H1 (cell line): ENCODE data around the gene ISLR2. TPM values are rescaled to one million over a fixed set of nuclear protein-coding genes. Genes with fewer than 3 reads are reported as not detected.
A peak's percentile ranks its signal among the peaks of the same experiment; 100 is the strongest.

ENCODE experiments used
- CTCF ChIA-PET: fragments of 300-600 bp; sonication (Branson Sonifier 250); formaldehyde crosslinking; loops from one replicate; lab custom pipeline; 2021; ENCODE audit not compliant: partially characterized antibody; lab: Charles Lee
- POLR2A ChIA-PET: fragments of 300-600 bp; sonication (Branson Sonifier 250); formaldehyde crosslinking; loops from one replicate; lab custom pipeline; 2021; ENCODE audit warnings: inconsistent platforms; ENCODE audit not compliant: partially characterized antibody; lab: Charles Lee
- DNase-seq, 2 experiments: peaks; one replicate each; pipeline versions ENCODE4 v3.0.0 to v3.0.0-alpha.2; 2010 to 2022; ENCODE audit warnings: low spot score in 2 of 2, low read depth in 1 of 2, mixed read lengths in 1 of 2
- FAIRE-seq: peaks from 2 replicates; lab custom pipeline; 2011; peaks lifted over from hg19 to GRCh38; lab: Jason Lieb, UNC
- H2AFZ ChIP-seq: 2 replicates; pipeline ENCODE4 v1.8.1; 2012; ENCODE audit warnings: low read length, inconsistent platforms
- H2AK5ac ChIP-seq: 2 replicates; pipeline ENCODE4 v1.6.1; 2013; ENCODE audit warnings: low read depth, low read length
- H2BK120ac ChIP-seq: replicated peaks from 2 replicates; pipeline ENCODE3; 2013; ENCODE audit warnings: low read depth, low read length, inconsistent platforms
- H2BK12ac ChIP-seq: 2 replicates; pipeline ENCODE4 v1.6.1; 2013; ENCODE audit warnings: low read depth, low read length
- H2BK15ac ChIP-seq: 2 replicates; pipeline ENCODE4 v1.6.1; 2013; ENCODE audit warnings: low read length
- H2BK20ac ChIP-seq: 2 replicates; pipeline ENCODE4 v1.6.1; 2013; ENCODE audit warnings: low read length
- H2BK5ac ChIP-seq: 2 replicates; pipeline ENCODE4 v1.6.1; 2013; ENCODE audit warnings: low read depth, low read length
- H3K14ac ChIP-seq: 2 replicates; pipeline ENCODE4 v1.6.1; 2013; ENCODE audit warnings: inconsistent platforms; ENCODE audit not compliant: insufficient read length
- H3K18ac ChIP-seq: 2 replicates; pipeline ENCODE4 v1.6.1; 2013; ENCODE audit warnings: low read length; ENCODE audit errors: extremely low read depth
- H3K23ac ChIP-seq: 2 replicates; pipeline ENCODE4 v1.6.1; 2013; ENCODE audit warnings: inconsistent platforms; ENCODE audit not compliant: insufficient read length
- H3K23me2 ChIP-seq: 2 replicates; pipeline ENCODE4 v1.6.1; 2013; ENCODE audit warnings: low read depth, low read length
- H3K27ac ChIP-seq: 2 replicates; pipeline ENCODE4 v1.6.1; 2011; ENCODE audit warnings: low read depth, low read length, inconsistent platforms
- H3K27me3 ChIP-seq, 4 experiments: replicated peaks in 1 of 4; 1 replicate in 1 of 4; 2 replicates in 3 of 4; pipeline versions ENCODE4 v1.6.1 to v1.8.1; 2011 to 2013; ENCODE audit warnings: low read length in 3 of 4, mild to moderate bottlenecking in 3 of 4, inconsistent platforms in 2 of 4, mixed read lengths in 2 of 4, moderate library complexity in 1 of 4; ENCODE audit not compliant: control insufficient read depth in 3 of 4, insufficient read depth in 3 of 4; ENCODE audit errors: extremely low read depth in 1 of 4
- H3K36me3 ChIP-seq, 4 experiments: 2 replicates each; pipeline versions ENCODE4 v1.6.1 to v1.8.1; 2011 to 2013; ENCODE audit warnings: mild to moderate bottlenecking in 4 of 4, low read length in 3 of 4, moderate library complexity in 2 of 4, control low read depth in 1 of 4, inconsistent platforms in 1 of 4; ENCODE audit not compliant: insufficient read depth in 4 of 4, control insufficient read depth in 2 of 4
- H3K4ac ChIP-seq: replicated peaks from 2 replicates; pipeline ENCODE3; 2013; ENCODE audit warnings: low read length, low read depth, mixed read lengths, inconsistent platforms; ENCODE audit not compliant: insufficient read length
- H3K4me1 ChIP-seq, 4 experiments: replicated peaks in 1 of 4; 1 replicate in 1 of 4; 2 replicates in 3 of 4; pipeline versions ENCODE4 v1.6.1 to v1.8.1; 2011 to 2013; ENCODE audit warnings: low read length in 3 of 4, inconsistent platforms in 2 of 4, mixed read lengths in 1 of 4; ENCODE audit not compliant: insufficient read depth in 4 of 4, control insufficient read depth in 3 of 4
- H3K4me2 ChIP-seq, 2 experiments: 2 replicates each; pipeline versions ENCODE4 v1.6.1 to v1.8.1; 2011 to 2013; ENCODE audit warnings: low read depth in 2 of 2, low read length in 2 of 2, control low read depth in 1 of 2, inconsistent platforms in 1 of 2, mild to moderate bottlenecking in 1 of 2; ENCODE audit not compliant: insufficient read depth in 1 of 2
- H3K4me3 ChIP-seq, 4 experiments: fragments of 200-600, 300-600 bp in 1 of 4; sonication (generic), shearing (Covaris generic), sonication (Bioruptor Twin) in 1 of 4; 2 replicates each; pipeline versions ENCODE4 v1.5.1 to v1.8.1; 2011 to 2016; ENCODE audit warnings: low read length in 4 of 4, low read depth in 3 of 4, control low read depth in 2 of 4, inconsistent platforms in 2 of 4, mild to moderate bottlenecking in 2 of 4, mixed read lengths in 1 of 4, moderate library complexity in 1 of 4; ENCODE audit not compliant: insufficient read depth in 2 of 4; ENCODE audit errors: extremely low read depth in 1 of 4
- H3K56ac ChIP-seq: replicated peaks from 2 replicates; pipeline ENCODE3; 2013; ENCODE audit warnings: low read depth, mild to moderate bottlenecking, mixed read lengths, low read length, inconsistent platforms; ENCODE audit not compliant: insufficient read length
- H3K79me1 ChIP-seq: 2 replicates; pipeline ENCODE4 v1.6.1; 2013; ENCODE audit warnings: low read depth, low read length, control low read depth
- H3K79me2 ChIP-seq, 2 experiments: 2 replicates each; pipeline versions ENCODE4 v1.6.1 to v1.8.1; 2012 to 2013; ENCODE audit warnings: low read length in 2 of 2, mild to moderate bottlenecking in 2 of 2, inconsistent platforms in 1 of 2; ENCODE audit not compliant: insufficient read depth in 2 of 2, control insufficient read depth in 1 of 2
- H3K9ac ChIP-seq, 4 experiments: replicated peaks in 1 of 4; 1 replicate in 1 of 4; 2 replicates in 3 of 4; pipeline versions ENCODE4 v1.6.1 to v1.8.1; 2011 to 2013; ENCODE audit warnings: low read depth in 3 of 4, low read length in 3 of 4, control low read depth in 2 of 4, mild to moderate bottlenecking in 2 of 4, moderate library complexity in 2 of 4, inconsistent platforms in 1 of 4; ENCODE audit errors: extremely low read depth in 1 of 4
- H3K9me3 ChIP-seq, 2 experiments: 2 replicates each; pipeline versions ENCODE4 v1.6.1 to v1.8.1; 2012 to 2013; ENCODE audit warnings: mild to moderate bottlenecking in 2 of 2, moderate library complexity in 2 of 2, control low read depth in 1 of 2, inconsistent platforms in 1 of 2, low read depth in 1 of 2, low read length in 1 of 2, mixed read lengths in 1 of 2; ENCODE audit not compliant: insufficient read depth in 2 of 2
- H4K20me1 ChIP-seq, 2 experiments: replicated peaks in 1 of 2; 2 replicates each; pipeline versions ENCODE3 to v1.8.1; 2011 to 2013; ENCODE audit warnings: inconsistent platforms in 2 of 2, low read length in 2 of 2, mild to moderate bottlenecking in 1 of 2; ENCODE audit not compliant: insufficient read depth in 2 of 2, control insufficient read depth in 1 of 2
- H4K5ac ChIP-seq: 2 replicates; pipeline ENCODE4 v1.6.1; 2013; ENCODE audit warnings: low read length, low read depth, mixed read lengths, inconsistent platforms; ENCODE audit not compliant: insufficient read length
- H4K8ac ChIP-seq: 2 replicates; pipeline ENCODE4 v1.8.0; 2013; ENCODE audit warnings: mild to moderate bottlenecking, moderate library complexity, low read length, inconsistent platforms; ENCODE audit not compliant: insufficient read depth; ENCODE audit errors: extremely low read depth
- H4K91ac ChIP-seq: replicated peaks from 2 replicates; pipeline ENCODE3; 2013; ENCODE audit warnings: low read length, mixed read lengths, inconsistent platforms; ENCODE audit not compliant: insufficient read length
- BRCA1 ChIP-seq: IDR thresholded peaks from 2 replicates; pipeline ENCODE4 v1.6.1; 2012; ENCODE audit warnings: low read depth, low read length, improper control_type of control experiment
- CEBPB ChIP-seq: IDR thresholded peaks from 2 replicates; pipeline ENCODE4 v1.6.1; 2012; ENCODE audit warnings: low read depth, low read length
- CTCF ChIP-seq, 3 experiments: IDR thresholded peaks; 1 replicate in 2 of 3; 2 replicates in 1 of 3; pipeline versions ENCODE4 v1.5.1 to v1.6.1; 2011; ENCODE audit warnings: low read length in 3 of 3, mild to moderate bottlenecking in 3 of 3, inconsistent platforms in 2 of 3, low read depth in 1 of 3, moderate library complexity in 1 of 3; ENCODE audit not compliant: insufficient read depth in 1 of 3; ENCODE audit errors: control extremely low read depth in 1 of 3
- JUND ChIP-seq: IDR thresholded peaks from 2 replicates; pipeline ENCODE4 v1.6.1; 2011; ENCODE audit warnings: mild to moderate bottlenecking, improper control_type of control experiment, low read length
- MAX ChIP-seq: IDR thresholded peaks from 2 replicates; pipeline ENCODE4 v1.6.1; 2012; ENCODE audit warnings: inconsistent platforms
- SP2 ChIP-seq: IDR thresholded peaks from 2 replicates; pipeline ENCODE4 v1.6.1; 2012; ENCODE audit warnings: mild to moderate bottlenecking, low read length, inconsistent platforms
- TAF7 ChIP-seq: optimal IDR thresholded peaks from 2 replicates; pipeline ENCODE3; 2011; ENCODE audit warnings: low read depth, mild to moderate bottlenecking, inconsistent platforms, low read length, moderate library complexity, borderline replicate concordance
- TEAD4 ChIP-seq: IDR thresholded peaks from 2 replicates; pipeline ENCODE4 v1.6.1; 2012; ENCODE audit warnings: low read depth, low read length, inconsistent platforms, mixed read lengths
- WGBS, 2 experiments: shearing (Covaris generic) in 1 of 2; methylation state at CpG; one replicate each; pipeline versions ENCODE4 v1.1.6 to v1.1.7; 2013 to 2015; ENCODE audit warnings: low lambda C conversion rate in 2 of 2, mixed read lengths in 2 of 2, inconsistent platforms in 1 of 2, low coverage in 1 of 2, missing lambda C conversion rate in 1 of 2; ENCODE audit not compliant: insufficient replicate concordance in 2 of 2, insufficient coverage in 1 of 2, insufficient read length in 1 of 2; ENCODE audit errors: extremely low coverage in 1 of 2, missing lambda C conversion rate in 1 of 2; 5-methylcytosine and 5-hydroxymethylcytosine counted together
- polyA plus RNA-seq, 7 experiments: library from polyadenylated mRNA; depleted of rRNA in 3 of 7; stranded (reverse) in 5 of 7; unstranded in 2 of 7; fragments of >200 nt in 5 of 7; fragments of 200-250 nt in 2 of 7; gene quantifications; 1 replicate in 5 of 7; 2 replicates in 1 of 7; 4 replicates in 1 of 7; pipeline versions ENCODE4 v1.2.1 to v1.2.3, GENCODE V29; 2011 to 2013; ENCODE audit warnings: missing spikeins in 2 of 7, mixed read lengths in 2 of 7
- total RNA-seq: library from RNA; stranded (reverse); fragmentation: NEBNext Ultra II Directional; extraction: Animal tissue kit (Norgen Biotek cat#: 25700); gene quantifications from 2 replicates; pipeline ENCODE4 v1.2.1, GENCODE V29; 2021

Gene ISLR2
- total and polyA plus RNA-seq, 2 of the 8 experiments (the other 6 are each of a cell fraction or from before 2014, with no cell fraction given) = 0.47 to 0.58 TPM

- Histone ChIP-seq H3K27me3 (no peaks in the 10 kb centered on the region; a peak in 2 of 7 replicates), H3K9ac (no peak overlapping the region; a peak in 1 of 7 replicates)
- CTCF ChIA-PET = interaction anchor here (0.7 to 2.5 kb wide), 22 partner anchors 11 to 146 kb away, joined by 3 to 11 read pairs (median 5); partner anchors contain the start of gene STRA6
- no peak for TF ChIP-seq CEBPB
- peak in 2 of 3 experiments; percentile 32 to 58; a peak in 3 of 4 replicates for TF ChIP-seq CTCF (IDR thresholded peaks at IDR 0.05; ENCODE audit: control extremely low read depth in 1 of 3, insufficient read depth in 1 of 3, low read depth in 1 of 3, low read length in 3 of 3)
- TF ChIP-seq TAF7 = no peak
- no peak for TF ChIP-seq JUND
- no peak for TF ChIP-seq SP2
- no peak for TF ChIP-seq BRCA1
- peak; percentile 72 for TF ChIP-seq TEAD4
- TF ChIP-seq MAX = peak; percentile 14; the same call in 1 of the 2 replicates
Observed at GRCh38 chr15:74176262-74177214, 46.2 kb downstream of the ISLR2 start.

More at GRCh38 chr15:74176262-74177214, 46.2 kb downstream of the ISLR2 start:
- Histone ChIP-seq H2AK5ac (no peak overlapping the region), H3K27ac (no peak overlapping the region), H4K5ac (no peak overlapping the region), H4K91ac (no peak overlapping the region), H3K4me2 (no peak overlapping the region), H4K8ac (no peak overlapping the region), H3K56ac (no peak overlapping the region), H4K20me1 (peaks cover 2% of the 10 kb centered on the region in 2 experiments), H2BK20ac (peak overlapping the region; percentile 98), H3K36me3 (no peaks in the 10 kb centered on the region), H3K23me2 (no peaks in the 10 kb centered on the region; the same call in 1 of the 2 replicates), H2AFZ (no peak overlapping the region), H3K4me3 (no peak overlapping the region), H3K4me1 (peaks cover 0 to 20% (median 12%) of the 10 kb centered on the region in 4 experiments; a peak in 5 of 7 replicates), H2BK15ac (0 out of 2 replicates have a peak overlapping the region, but pooled peaks have one; percentile 61), H3K14ac (no peak overlapping the region), H3K79me2 (no peaks in the 10 kb centered on the region), H3K79me1 (no peaks in the 10 kb centered on the region; the same call in 1 of the 2 replicates), H3K23ac (no peak overlapping the region), H2BK12ac (0 out of 2 replicates have a peak overlapping the region, but pooled peaks have one; percentile 50), H3K18ac (no peak overlapping the region; the same call in 1 of the 2 replicates), H3K9me3 (no peaks in the 10 kb centered on the region), H2BK5ac (peak overlapping the region; percentile 35; the same call in 1 of the 2 replicates), H3K4ac (no peak overlapping the region), H2BK120ac (no peak overlapping the region)
- POLR2A ChIA-PET = interaction anchor here (0.8 to 2.7 kb wide), 13 partner anchors 11 to 132 kb away, joined by 3 to 14 read pairs (median 3); partner anchors contain the start of gene STRA6
- no peak for DNase-seq
- WGBS, 2 experiments = 46% methylated on average over 9 of the region's 10 CpGs; no CpG with 5 or more reads in 1 of the 2 experiments
- FAIRE-seq = no peak
